ENCODE results near the gene TAGAP.
"Not testable (repeated sequence)": the region's sequence is repeated elsewhere in the genome, so short reads cannot be mapped to it uniquely, and the experiment has no call there.

TAGAP gene

GRCh38 chr6:159013229-159013628 is 31.6 kb downstream of the TAGAP start:
- no peak for DNase-seq

- DNase-seq = no peak
Observed at GRCh38 chr6:159012201-159012600, 32.6 kb downstream of the TAGAP start.

- DNase-seq = not testable (repeated sequence)
Observed at GRCh38 chr6:159010037-159010612, 34.7 kb downstream of the TAGAP start.

- DNase-seq = no peak
Observed at GRCh38 chr6:159008656-159009288, 36.0 kb downstream of the TAGAP start.

GRCh38 chr6:159007510-159007909 is 37.3 kb downstream of the TAGAP start:
- no peak for DNase-seq

- no peak for DNase-seq
Observed at GRCh38 chr6:159005436-159005835, 39.4 kb downstream of the TAGAP start.

- DNase-seq = no peak
Observed at GRCh38 chr6:159004592-159004991, 40.2 kb downstream of the TAGAP start.

GRCh38 chr6:159002432-159003155 is 42.2 kb downstream of the TAGAP start:
- DNase-seq = no peak

GRCh38 chr6:158999666-159000403 is 45.0 kb downstream of the TAGAP start, which contains the start of gene RSPH3:
RSPH3 (minus strand) TSS chr6:159000202; CDS start chr6:158999550, 652 bp downstream.
- DNase-seq = peak; percentile 44 to 93 (median 81)

- peak in 5 of 56 donors; percentile 23 to 58 (median 53) for DNase-seq
Observed at GRCh38 chr6:158999154-158999665, 45.6 kb downstream of the TAGAP start.

- no peak for DNase-seq
Observed at GRCh38 chr6:158996856-158997255, 47.9 kb downstream of the TAGAP start.

GRCh38 chr6:158993639-158994038 is 51.2 kb downstream of the TAGAP start:
- no peak for DNase-seq

- DNase-seq = no peak
Observed at GRCh38 chr6:158991017-158991723, 53.6 kb downstream of the TAGAP start.

- not testable (repeated sequence) for DNase-seq
Observed at GRCh38 chr6:158989711-158990110, 55.1 kb downstream of the TAGAP start.

- no peak for DNase-seq
Observed at GRCh38 chr6:158988477-158988876, 56.3 kb downstream of the TAGAP start.

- no peak for DNase-seq
Observed at GRCh38 chr6:158987657-158988056, 57.1 kb downstream of the TAGAP start.

Data from amygdala (tissue), 56 donors.